MG63 (cell line): ENCODE measurements around the gene SHISA9. TPM values are rescaled to one million over a fixed set of nuclear protein-coding genes. Genes with fewer than 3 reads are reported as not detected.

ENCODE experiments used
- DNase-seq: peaks from one replicate; pipeline ENCODE4 v3.0.0-alpha.2; 2020
- H3K27me3 ChIP-seq: fragments of 250-450 bp; sonication (Bioruptor Pico); 2 replicates; pipeline ENCODE4 v1.5.1; 2020; ENCODE audit warnings: mild to moderate bottlenecking, moderate library complexity
- H3K36me3 ChIP-seq: fragments of 250-450 bp; sonication (Bioruptor Pico); 2 replicates; pipeline ENCODE4 v1.5.1; 2020; ENCODE audit warnings: mild to moderate bottlenecking, moderate library complexity
- H3K4me3 ChIP-seq: fragments of 250-450 bp; sonication (Bioruptor Pico); 2 replicates; pipeline ENCODE4 v1.5.1; 2020; ENCODE audit warnings: mild to moderate bottlenecking, moderate library complexity
- H3K9me3 ChIP-seq: fragments of 250-450 bp; sonication (Bioruptor Pico); 2 replicates; pipeline ENCODE4 v1.5.1; 2020; ENCODE audit warnings: mild to moderate bottlenecking, moderate library complexity
- total RNA-seq: library from RNA; depleted of rRNA; stranded (reverse); fragments of >200 nt; shearing (Covaris generic); gene quantifications from 2 replicates; pipeline ENCODE4 v1.2.3, GENCODE V29; 2014; ENCODE audit warnings: low replicate concordance

SHISA9 gene
- total RNA-seq, 1 experiment from 2014 or later, result not detected

DNA sequence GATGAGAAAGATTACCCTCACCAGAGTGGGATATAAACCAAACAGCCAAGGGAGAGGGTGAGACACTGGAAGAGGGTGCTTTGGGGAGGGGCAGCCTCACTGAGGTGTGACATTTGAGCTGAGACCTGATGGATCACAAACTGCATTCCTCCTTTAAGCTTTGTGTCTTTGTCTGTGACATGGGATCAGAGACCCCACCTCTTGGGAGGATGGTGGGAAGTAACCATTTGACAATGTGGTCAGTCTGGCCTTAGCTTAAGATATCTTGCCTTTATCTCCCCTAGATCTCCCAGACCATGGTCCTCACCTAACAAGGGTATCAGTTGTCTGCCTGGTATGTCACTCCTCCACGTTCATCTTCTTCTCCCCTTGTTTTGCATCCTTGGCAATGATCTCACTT, 163.4 kb downstream of the SHISA9 start:
- no peaks in the 10 kb centered on the region for H3K36me3 ChIP-seq
- no peak for DNase-seq

GRCh38 chr16:13067648-13068047, 166.2 kb downstream of the SHISA9 start:
- Histone ChIP-seq H3K27me3 (no peaks in the 10 kb centered on the region), H3K36me3 (no peaks in the 10 kb centered on the region), H3K4me3 (no peak overlapping the region), H3K9me3 (0 out of 2 replicates have a peak, but pooled peaks cover 2% of the 10 kb centered on the region)
- DNase-seq, result no peak

More for the DNA sequence above, 163.4 kb downstream of the SHISA9 start:
- H3K27me3 ChIP-seq, result no peaks in the 10 kb centered on the region
- H3K4me3 ChIP-seq, result no peak overlapping the region
- H3K9me3 ChIP-seq, result 0 out of 2 replicates have a peak, but pooled peaks cover 2% of the 10 kb centered on the region

DNA sequence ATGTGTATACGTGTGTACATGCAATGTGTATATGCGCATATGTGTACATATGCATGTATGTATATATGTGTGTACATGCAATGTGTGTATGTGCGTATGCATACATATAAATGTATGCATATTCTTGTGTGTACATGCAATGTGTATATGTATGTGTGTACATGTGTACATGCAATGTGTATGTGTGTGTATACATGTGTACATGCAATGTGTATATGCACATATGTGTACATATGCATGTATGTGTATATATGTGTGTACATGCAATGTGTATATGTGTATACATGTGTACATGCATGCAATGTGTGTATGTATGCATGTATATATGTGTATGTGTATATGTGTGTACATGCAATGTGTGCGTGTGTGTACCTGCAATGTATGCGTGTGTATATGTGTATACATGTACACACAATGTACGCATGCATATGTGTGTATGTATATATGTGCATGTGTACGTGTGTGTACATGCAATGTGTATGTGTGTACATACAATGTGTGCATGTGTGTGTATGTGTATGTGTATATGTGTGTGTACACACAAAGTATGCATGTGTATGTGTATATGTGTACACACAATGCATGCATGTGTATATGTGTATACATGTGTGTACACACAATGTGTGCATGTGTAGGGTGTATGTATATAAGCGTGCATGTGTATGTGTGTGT, 167.7 kb downstream of the SHISA9 start:
- Histone ChIP-seq H3K36me3 (no peaks in the 10 kb centered on the region), H3K9me3 (0 out of 2 replicates have a peak, but pooled peaks cover 2% of the 10 kb centered on the region), H3K27me3 (no peaks in the 10 kb centered on the region), H3K4me3 (no peak overlapping the region)
- no peak for DNase-seq

- Histone ChIP-seq H3K36me3 (no peaks in the 10 kb centered on the region), H3K9me3 (0 out of 2 replicates have a peak, but pooled peaks cover 2% of the 10 kb centered on the region), H3K27me3 (no peaks in the 10 kb centered on the region), H3K4me3 (no peak overlapping the region)
- no peak for DNase-seq
These were observed 168.9 kb downstream of the SHISA9 start for GRCh38 chr16:13070268-13070667.

GRCh38 chr16:13076878-13077277, 175.5 kb downstream of the SHISA9 start:
- Histone ChIP-seq H3K4me3 (no peak overlapping the region), H3K36me3 (no peaks in the 10 kb centered on the region), H3K27me3 (no peaks in the 10 kb centered on the region), H3K9me3 (no peaks in the 10 kb centered on the region)
- DNase-seq, result no peak

DNA sequence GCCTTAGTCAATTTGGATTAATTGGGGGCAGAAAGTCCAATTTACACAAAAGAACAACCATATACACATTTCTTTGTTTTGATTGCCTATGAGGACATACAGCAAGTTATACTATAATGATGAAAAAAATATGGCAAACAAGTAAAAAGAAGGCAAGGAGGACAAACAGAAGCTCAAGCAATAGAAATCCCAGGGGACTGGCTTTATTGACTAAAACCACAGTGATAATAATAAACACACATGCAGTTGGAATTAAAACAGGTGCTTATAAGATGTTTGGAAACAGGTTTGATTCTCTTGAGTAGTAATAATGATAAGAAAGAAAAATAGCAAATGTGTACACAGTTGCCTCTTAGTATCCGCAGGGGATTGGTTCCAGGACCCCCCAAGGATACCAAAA, 176.4 kb downstream of the SHISA9 start:
- H3K4me3 ChIP-seq, result no peak overlapping the region
- no peak for DNase-seq
- H3K27me3 ChIP-seq, result no peaks in the 10 kb centered on the region
- H3K9me3 ChIP-seq, result no peaks in the 10 kb centered on the region
- no peaks in the 10 kb centered on the region for H3K36me3 ChIP-seq

GRCh38 chr16:13080531-13080930, 179.1 kb downstream of the SHISA9 start:
- H3K4me3 ChIP-seq, result no peak overlapping the region
- no peaks in the 10 kb centered on the region for H3K36me3 ChIP-seq
- no peaks in the 10 kb centered on the region for H3K27me3 ChIP-seq
- no peak for DNase-seq
- H3K9me3 ChIP-seq, result no peaks in the 10 kb centered on the region

DNA sequence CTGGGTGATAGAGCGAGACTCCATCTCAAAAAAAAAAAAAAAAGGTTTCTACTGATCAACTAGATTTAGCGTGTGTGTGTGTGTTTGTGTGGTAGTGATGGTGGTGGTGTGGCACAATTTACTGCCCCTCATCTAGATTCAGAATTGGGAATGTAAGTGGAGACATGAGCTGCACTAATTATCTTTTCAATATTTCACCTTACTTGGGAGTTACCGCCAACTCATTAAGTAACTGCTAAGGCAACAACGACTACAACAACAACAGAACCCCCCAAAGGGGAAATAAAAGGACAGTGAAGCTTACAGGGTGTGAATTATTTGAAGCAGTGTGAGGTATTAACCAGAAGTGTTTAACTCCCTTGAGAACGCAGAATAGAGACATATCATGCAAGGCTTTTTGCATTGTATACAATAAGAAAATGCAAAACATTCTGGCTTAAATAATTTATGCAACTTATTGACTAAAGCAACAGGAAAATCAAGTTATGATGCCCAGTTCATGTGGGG, 180.5 kb downstream of the SHISA9 start:
- no peaks in the 10 kb centered on the region for H3K36me3 ChIP-seq
- no peak overlapping the region for H3K4me3 ChIP-seq
- DNase-seq, result no peak
- no peaks in the 10 kb centered on the region for H3K9me3 ChIP-seq
- no peaks in the 10 kb centered on the region for H3K27me3 ChIP-seq

- no peak for DNase-seq
- H3K27me3 ChIP-seq, result no peaks in the 10 kb centered on the region
- no peaks in the 10 kb centered on the region for H3K9me3 ChIP-seq
- no peaks in the 10 kb centered on the region for H3K36me3 ChIP-seq
- no peak overlapping the region for H3K4me3 ChIP-seq
These were observed 182.3 kb downstream of the SHISA9 start for GRCh38 chr16:13083681-13084080.

GRCh38 chr16:13084331-13084730, 182.9 kb downstream of the SHISA9 start:
- Histone ChIP-seq H3K27me3 (no peaks in the 10 kb centered on the region), H3K9me3 (no peaks in the 10 kb centered on the region), H3K4me3 (no peak overlapping the region), H3K36me3 (no peaks in the 10 kb centered on the region)
- no peak for DNase-seq

- H3K9me3 ChIP-seq, result no peaks in the 10 kb centered on the region
- H3K36me3 ChIP-seq, result no peaks in the 10 kb centered on the region
- no peaks in the 10 kb centered on the region for H3K27me3 ChIP-seq
- no peak for DNase-seq
- no peak overlapping the region for H3K4me3 ChIP-seq
These were observed 192.3 kb downstream of the SHISA9 start for GRCh38 chr16:13093661-13094060.

DNA sequence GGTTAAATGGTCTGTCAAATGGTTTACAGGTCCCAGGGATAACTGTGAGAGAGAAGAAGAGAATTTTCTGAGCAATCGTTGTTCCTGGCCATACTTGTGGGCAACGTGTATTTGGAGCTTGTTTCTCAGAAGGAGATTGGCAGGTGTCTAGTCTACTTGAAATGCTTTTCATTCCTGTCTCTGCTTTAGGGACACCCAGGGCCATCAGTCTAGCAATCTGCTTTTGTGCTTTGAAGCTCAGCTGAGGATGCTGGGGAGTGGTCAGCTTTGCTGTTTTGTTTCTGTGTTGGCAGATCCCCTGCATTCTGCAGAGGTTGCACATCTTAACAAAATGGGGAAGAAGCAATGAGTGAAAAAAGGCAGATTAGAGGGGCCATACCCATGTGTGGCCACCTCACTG, 193.7 kb downstream of the SHISA9 start:
- no peak for DNase-seq
- no peaks in the 10 kb centered on the region for H3K36me3 ChIP-seq
- H3K4me3 ChIP-seq, result no peak overlapping the region
- no peaks in the 10 kb centered on the region for H3K27me3 ChIP-seq
- H3K9me3 ChIP-seq, result no peaks in the 10 kb centered on the region

DNA sequence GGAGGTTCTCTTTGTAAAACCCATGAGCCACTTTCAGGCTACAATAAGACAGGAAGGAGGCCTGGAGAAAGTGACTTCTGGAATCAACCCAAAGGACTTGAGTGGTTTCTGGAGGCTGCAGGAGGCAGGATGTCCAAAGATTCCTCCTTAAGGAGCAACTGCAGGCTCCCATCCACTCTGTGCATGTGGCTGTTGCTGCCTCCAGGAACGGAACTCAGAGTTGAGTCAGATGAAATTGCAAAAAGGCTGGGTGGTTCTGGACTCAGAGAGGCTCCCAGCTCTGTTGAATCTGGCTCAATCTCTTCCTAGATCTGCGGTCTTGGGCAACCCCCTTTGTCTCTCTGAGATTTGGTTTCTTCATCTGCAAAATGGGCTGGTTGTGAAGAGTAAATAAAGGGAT, 197.1 kb downstream of the SHISA9 start:
- H3K4me3 ChIP-seq, result no peak overlapping the region
- no peaks in the 10 kb centered on the region for H3K9me3 ChIP-seq
- DNase-seq, result no peak
- H3K27me3 ChIP-seq, result no peaks in the 10 kb centered on the region
- H3K36me3 ChIP-seq, result no peaks in the 10 kb centered on the region

DNA sequence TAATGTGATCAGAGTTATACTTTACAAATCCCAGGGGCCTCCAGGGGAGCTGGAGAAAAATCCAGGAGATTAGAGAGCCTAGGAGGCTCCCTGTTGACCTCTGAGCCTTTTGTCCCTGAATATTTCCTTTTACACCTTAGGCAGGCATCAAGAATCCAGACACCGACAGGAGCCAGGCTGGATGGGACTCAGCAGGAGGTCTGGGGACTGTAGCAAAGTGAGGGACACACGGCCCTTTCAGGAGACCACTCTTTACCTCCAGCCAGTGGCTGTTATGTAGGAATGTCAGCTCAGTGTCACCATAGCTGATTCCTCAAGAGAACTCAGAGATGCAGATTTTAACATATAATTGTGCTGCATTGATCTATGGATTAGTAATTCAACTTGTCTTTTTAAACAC, 198.4 kb downstream of the SHISA9 start:
- Histone ChIP-seq H3K9me3 (no peaks in the 10 kb centered on the region), H3K4me3 (no peak overlapping the region), H3K27me3 (no peaks in the 10 kb centered on the region), H3K36me3 (no peaks in the 10 kb centered on the region)
- DNase-seq, result no peak

GRCh38 chr16:13100970-13101369, 199.6 kb downstream of the SHISA9 start:
- H3K4me3 ChIP-seq, result no peak overlapping the region
- H3K36me3 ChIP-seq, result no peaks in the 10 kb centered on the region
- H3K27me3 ChIP-seq, result no peaks in the 10 kb centered on the region
- no peaks in the 10 kb centered on the region for H3K9me3 ChIP-seq
- no peak for DNase-seq

- Histone ChIP-seq H3K4me3 (no peak overlapping the region), H3K27me3 (no peaks in the 10 kb centered on the region), H3K36me3 (no peaks in the 10 kb centered on the region), H3K9me3 (no peaks in the 10 kb centered on the region)
- no peak for DNase-seq
These were observed 200.4 kb downstream of the SHISA9 start for GRCh38 chr16:13101828-13102227.

DNA sequence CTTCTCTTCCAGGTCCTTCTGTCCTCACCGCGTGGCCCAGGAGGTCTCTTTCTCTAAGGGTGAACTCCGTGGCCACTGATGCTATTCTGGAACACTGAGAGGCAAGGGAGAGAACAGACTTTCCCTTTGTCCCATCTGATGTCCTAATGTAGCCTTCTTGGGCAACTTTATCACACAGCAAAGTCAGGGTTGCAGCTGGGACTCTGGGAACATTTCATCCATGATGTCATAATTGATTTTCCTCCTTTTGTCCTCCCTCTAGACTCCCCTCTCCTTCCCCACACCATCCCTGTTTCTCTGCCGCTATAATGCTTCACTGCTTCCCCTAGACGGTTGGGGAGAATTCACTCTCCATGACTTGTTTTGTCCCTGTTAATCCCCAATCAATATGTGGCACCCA, 201.0 kb downstream of the SHISA9 start:
- no peaks in the 10 kb centered on the region for H3K36me3 ChIP-seq
- H3K27me3 ChIP-seq, result no peaks in the 10 kb centered on the region
- no peaks in the 10 kb centered on the region for H3K9me3 ChIP-seq
- H3K4me3 ChIP-seq, result no peak overlapping the region
- no peak for DNase-seq

DNA sequence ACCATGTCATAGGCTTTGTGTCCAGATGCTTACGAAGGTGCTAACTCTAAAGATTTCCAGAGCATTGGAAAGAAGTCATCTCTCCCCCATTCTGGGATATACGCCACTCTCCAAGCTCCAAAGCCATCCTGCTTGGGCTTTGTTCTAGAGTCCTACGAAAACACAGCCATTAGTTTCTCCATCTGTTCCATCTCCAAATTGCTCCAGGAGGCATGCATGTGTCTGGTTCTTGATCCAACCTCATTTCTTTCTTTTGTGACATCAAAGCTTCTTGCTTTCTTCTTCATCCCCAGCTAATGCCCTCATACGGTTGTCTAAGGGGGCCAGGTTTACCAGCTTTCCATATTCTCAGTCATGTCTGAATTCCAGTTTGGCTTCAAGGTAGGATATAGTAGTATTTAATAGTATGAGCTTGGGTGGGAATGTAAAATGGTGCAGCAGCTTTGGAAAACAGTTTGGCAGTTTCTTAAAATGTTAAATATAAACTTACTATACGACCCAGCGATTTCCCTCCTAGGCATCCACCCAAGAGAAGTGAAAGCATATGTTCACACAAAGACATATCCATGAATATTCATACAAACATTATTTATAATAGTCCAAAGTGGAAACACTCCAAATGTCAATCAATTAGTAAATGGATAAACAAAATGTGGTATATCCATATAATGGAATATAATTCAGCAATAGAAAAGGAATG, 202.6 kb downstream of the SHISA9 start:
- H3K36me3 ChIP-seq, result no peaks in the 10 kb centered on the region
- no peak for DNase-seq
- H3K4me3 ChIP-seq, result no peak overlapping the region
- no peaks in the 10 kb centered on the region for H3K27me3 ChIP-seq
- H3K9me3 ChIP-seq, result no peaks in the 10 kb centered on the region
